SH-SY5Y (cell line): ENCODE data around the gene TSC1.

Source experiments
- GATA2 ChIP-seq: IDR thresholded peaks from 2 replicates; pipeline ENCODE4 v1.6.1; 2011; ENCODE audit warnings: mild to moderate bottlenecking, low read depth, low read length
- GATA3 ChIP-seq: IDR thresholded peaks from 2 replicates; pipeline ENCODE4 v1.6.1; 2011; ENCODE audit warnings: low read depth, mild to moderate bottlenecking, low read length, moderate library complexity

GRCh38 chr9:132846918-132847515 lies 97.4 kb downstream of the TSC1 start:
- TF ChIP-seq GATA3, result no peak
- TF ChIP-seq GATA2, result no peak
